ENCODE measurements around the gene SMAD3.
"Not testable (repeated sequence)": the region's sequence is repeated elsewhere in the genome, so short reads cannot be mapped to it uniquely, and the experiment has no call there.

The SMAD3 gene

DNA sequence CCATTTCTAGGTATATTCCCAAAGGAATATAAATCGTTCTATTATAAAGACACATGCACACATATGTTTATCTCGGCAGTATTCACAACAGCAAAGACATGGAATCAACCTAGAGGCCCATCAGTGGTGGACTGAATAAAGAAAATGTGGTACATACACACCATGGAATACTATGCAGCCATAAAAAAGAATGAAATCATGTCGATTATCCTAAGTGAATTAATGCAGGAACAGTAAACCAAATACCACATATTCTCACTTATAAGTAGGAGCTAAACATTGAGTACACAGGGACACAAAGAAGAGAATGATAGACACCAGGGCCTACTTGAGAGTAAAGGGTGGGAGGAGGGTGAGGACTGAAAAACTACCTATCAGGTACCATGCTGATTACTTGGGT lies 37.0 kb upstream of the SMAD3 start:
- not testable (repeated sequence) for H3K36me3 Mint-ChIP-seq (ENCODE audit: low read depth); H3K4me3 Mint-ChIP-seq; DNase-seq; H3K9me3 Mint-ChIP-seq; H3K27me3 Mint-ChIP-seq; H3K27ac Mint-ChIP-seq
- H3K4me1 Mint-ChIP-seq (ENCODE audit: low read depth): peaks cover 35% of the 10 kb centered on the region

DNA sequence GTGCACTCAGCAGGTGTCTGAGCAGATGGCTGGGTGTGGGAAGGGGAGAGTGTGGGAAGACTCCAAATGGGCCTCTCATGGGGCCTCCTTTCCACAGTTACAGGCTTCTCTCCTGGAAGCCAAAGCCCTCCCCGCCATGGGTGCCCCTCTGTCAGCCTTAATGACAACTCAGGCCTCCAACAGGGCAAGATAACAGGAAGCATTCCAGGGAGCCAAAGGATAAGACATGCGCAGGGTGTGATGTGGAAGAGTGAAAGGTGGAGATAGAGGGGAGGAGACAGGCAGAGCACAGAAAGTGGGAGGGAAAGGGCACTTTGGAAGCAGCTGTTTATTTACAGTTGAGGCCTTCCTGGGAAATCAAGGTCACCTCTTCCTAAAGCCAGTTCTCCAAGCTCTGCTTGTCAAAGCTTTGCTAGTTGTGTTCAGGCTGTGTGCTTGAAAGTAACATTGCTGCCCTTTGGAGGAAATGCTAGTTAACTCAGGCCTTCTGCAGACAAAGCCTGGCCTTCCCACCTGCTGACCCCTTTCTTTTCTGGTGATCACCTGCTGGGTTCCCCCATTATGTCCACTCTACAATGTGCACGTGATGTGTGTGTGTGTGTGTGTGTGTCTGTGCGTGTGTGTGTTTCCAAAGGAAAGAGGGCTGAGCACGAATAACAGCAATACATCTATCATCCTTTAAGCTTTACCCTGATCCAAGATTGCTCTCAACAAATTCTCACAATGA lies 35.2 kb upstream of the SMAD3 start:
- H3K27ac Mint-ChIP-seq: no peak overlapping the region
- DNase-seq: no peak
- peaks cover 7% of the 10 kb centered on the region for H3K27me3 Mint-ChIP-seq
- H3K4me3 Mint-ChIP-seq: no peak overlapping the region
- no peaks in the 10 kb centered on the region for H3K36me3 Mint-ChIP-seq (ENCODE audit: low read depth)
- H3K4me1 Mint-ChIP-seq (ENCODE audit: low read depth): peaks cover 26% of the 10 kb centered on the region
- H3K9me3 Mint-ChIP-seq: no peaks in the 10 kb centered on the region

DNA sequence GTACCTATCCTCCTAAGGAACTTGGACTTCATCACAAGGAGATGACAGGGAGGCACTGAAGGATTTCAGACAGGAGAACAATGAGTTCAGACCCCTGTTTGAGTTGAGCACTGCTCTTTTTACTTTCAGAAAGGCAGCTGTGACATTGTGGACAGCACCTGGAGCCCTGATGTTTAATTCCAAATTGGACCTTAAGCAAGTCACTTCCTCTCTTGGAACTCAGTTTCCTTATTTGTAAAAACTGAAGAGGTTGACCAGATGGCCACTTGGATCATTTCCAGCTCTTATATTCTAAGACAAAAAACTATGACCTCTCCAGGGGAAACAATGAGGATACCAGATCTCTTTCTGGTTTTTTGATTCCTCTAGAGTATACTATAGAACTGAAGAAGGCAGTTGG lies 34.1 kb upstream of the SMAD3 start:
- no peak for DNase-seq
- H3K4me1 Mint-ChIP-seq (ENCODE audit: low read depth): peaks cover 20% of the 10 kb centered on the region
- no peaks in the 10 kb centered on the region for H3K9me3 Mint-ChIP-seq
- no peaks in the 10 kb centered on the region for H3K36me3 Mint-ChIP-seq (ENCODE audit: low read depth)
- no peak overlapping the region for H3K4me3 Mint-ChIP-seq
- peaks cover 7% of the 10 kb centered on the region for H3K27me3 Mint-ChIP-seq
- no peak overlapping the region for H3K27ac Mint-ChIP-seq

DNA sequence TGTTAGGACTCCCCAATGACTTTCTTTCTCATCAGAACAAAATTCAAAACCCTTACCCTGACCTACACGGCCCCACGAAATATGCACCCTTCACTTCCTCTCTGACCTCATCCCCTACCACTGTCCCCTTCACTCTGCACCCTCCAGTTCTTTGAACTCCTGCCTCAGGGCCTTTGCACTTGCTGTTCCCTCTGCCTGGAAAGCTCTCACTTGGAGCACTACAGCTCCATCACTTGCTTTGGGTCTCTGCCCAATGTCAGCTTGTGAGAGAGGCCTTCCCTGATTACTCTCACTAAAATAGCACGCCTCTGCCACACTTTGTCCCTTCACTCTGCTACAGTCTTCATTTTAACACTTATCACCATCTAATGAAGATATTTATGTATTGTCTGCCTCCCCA lies 32.8 kb upstream of the SMAD3 start:
- Mint-ChIP-seq H3K4me1 (ENCODE audit: low read depth) (peaks cover 24% of the 10 kb centered on the region), H3K4me3 (no peak overlapping the region), H3K36me3 (ENCODE audit: low read depth) (no peaks in the 10 kb centered on the region), H3K27me3 (peaks cover 7% of the 10 kb centered on the region), H3K27ac (no peak overlapping the region), H3K9me3 (no peaks in the 10 kb centered on the region)
- no peak for DNase-seq

DNA sequence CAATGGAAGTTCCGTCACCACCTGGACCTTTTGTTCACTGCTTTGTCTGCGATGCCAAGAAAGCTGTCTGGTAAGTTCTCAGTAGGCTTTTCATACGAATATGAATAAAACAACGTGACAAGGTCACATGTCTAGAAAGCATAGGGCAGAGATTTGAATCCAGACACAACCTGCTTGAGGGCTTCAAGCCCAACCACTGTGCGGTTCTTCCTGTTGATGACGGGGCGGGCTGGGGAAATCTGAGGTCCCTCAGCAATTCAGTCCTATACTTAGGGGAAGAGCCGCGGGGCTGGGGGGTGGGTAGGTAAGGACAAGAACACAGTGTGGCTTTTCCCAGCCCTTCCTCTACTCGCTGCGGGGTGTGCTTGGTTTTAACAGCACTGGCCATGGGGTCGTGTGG lies 32.4 kb upstream of the SMAD3 start:
- peak overlapping the region; percentile 57 for H3K4me3 Mint-ChIP-seq
- H3K4me1 Mint-ChIP-seq (ENCODE audit: low read depth): peaks cover 25% of the 10 kb centered on the region
- peaks cover 7% of the 10 kb centered on the region for H3K27me3 Mint-ChIP-seq
- H3K36me3 Mint-ChIP-seq (ENCODE audit: low read depth): no peaks in the 10 kb centered on the region
- no peaks in the 10 kb centered on the region for H3K9me3 Mint-ChIP-seq
- peak overlapping the region; percentile 27 for H3K27ac Mint-ChIP-seq
- DNase-seq: peak; percentile 45

DNA sequence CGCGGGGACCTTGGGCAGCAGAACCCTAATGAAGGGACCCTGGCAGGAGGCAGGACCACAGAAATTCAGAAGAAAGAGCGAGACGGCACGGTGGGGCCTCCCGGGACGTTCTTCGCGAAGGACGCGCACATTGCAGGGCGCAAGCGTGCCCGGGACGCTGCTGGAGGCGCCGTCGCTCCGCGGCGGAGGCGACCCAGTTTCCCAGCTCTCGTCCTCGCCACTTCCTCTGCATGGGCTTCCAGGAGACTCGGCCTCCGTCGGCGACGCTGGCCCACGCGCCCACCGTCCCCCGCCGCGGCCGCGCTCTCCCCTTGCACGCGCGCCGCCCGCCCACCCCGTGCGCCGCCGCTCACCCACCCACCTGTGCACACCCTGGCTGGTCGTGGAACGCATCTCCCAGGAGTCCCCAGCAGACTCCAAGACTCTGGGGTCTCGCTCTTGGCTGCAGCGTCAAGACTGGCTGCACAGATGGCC lies 31.8 kb upstream of the SMAD3 start:
- H3K9me3 Mint-ChIP-seq: no peaks in the 10 kb centered on the region
- H3K4me1 Mint-ChIP-seq (ENCODE audit: low read depth): peaks cover 25% of the 10 kb centered on the region
- no peaks in the 10 kb centered on the region for H3K36me3 Mint-ChIP-seq (ENCODE audit: low read depth)
- peaks cover 7% of the 10 kb centered on the region for H3K27me3 Mint-ChIP-seq
- DNase-seq: peak; percentile 59
- H3K4me3 Mint-ChIP-seq: peak overlapping the region; percentile 57
- peak overlapping the region; percentile 27 for H3K27ac Mint-ChIP-seq

DNA sequence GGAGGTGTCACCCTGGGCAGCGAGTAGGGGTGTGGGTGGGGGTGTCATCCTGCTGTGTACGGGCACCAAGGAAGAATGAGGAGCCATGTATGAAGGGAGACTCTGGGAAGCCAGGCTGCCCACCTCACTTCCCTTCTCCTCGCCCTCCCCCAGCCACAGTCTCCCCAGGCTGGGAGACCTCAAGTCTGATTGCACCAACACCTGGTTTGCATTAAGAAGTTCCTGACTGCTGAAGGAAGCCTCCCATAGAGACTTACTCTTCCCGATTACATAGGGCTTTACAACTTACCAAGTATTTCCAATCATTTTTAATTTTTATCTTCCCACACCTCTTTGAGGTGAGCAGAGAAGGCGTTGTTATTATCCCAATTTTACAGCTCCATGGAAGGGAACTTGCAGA lies 29.5 kb upstream of the SMAD3 start:
- Mint-ChIP-seq H3K27ac (no peak overlapping the region), H3K4me3 (no peak overlapping the region), H3K27me3 (peaks cover 3% of the 10 kb centered on the region), H3K4me1 (ENCODE audit: low read depth) (peaks cover 41% of the 10 kb centered on the region), H3K9me3 (no peaks in the 10 kb centered on the region), H3K36me3 (ENCODE audit: low read depth) (no peaks in the 10 kb centered on the region)
- DNase-seq: no peak

DNA sequence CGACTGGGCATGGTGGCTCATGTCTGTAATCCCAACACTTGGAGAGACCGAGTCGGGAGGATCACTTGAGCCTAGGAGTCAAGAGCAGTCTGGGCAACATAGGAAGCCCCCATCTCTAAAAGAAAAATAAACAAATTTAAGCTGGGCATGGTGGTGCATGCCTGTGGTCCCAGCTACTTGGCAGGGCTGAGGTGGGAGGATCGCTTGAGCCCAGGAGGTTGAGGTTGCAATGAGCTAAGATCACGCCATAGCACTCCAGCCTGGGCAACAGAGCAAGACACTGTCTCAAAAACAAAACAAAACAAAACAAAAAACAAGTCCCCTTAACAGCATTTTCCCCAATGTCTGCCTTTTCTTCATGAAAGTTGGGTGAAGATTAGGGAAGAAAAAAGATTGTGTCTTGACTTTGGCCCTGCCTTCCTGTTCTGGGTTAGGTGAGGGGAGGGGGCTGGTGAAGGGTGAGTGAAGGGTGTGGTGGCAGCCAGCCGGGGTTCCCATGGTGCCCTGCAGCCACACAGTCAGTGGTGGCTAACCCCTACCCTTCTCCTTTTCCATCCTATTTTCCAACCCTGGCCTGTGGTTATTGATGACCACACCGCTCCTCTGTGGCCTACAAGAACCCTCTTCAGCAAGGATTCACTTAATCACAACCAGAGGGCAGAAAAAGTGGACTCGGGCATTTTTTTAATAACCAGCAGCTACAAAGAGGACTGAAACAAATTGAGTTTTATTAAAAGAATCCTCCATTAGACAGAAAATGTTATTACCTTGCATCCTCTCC lies 28.4 kb upstream of the SMAD3 start:
- no peak for DNase-seq
- Mint-ChIP-seq H3K4me3 (no peak overlapping the region), H3K9me3 (no peaks in the 10 kb centered on the region), H3K4me1 (ENCODE audit: low read depth) (peaks cover 48% of the 10 kb centered on the region), H3K36me3 (ENCODE audit: low read depth) (no peaks in the 10 kb centered on the region), H3K27ac (no peak overlapping the region), H3K27me3 (peaks cover 3% of the 10 kb centered on the region)

DNA sequence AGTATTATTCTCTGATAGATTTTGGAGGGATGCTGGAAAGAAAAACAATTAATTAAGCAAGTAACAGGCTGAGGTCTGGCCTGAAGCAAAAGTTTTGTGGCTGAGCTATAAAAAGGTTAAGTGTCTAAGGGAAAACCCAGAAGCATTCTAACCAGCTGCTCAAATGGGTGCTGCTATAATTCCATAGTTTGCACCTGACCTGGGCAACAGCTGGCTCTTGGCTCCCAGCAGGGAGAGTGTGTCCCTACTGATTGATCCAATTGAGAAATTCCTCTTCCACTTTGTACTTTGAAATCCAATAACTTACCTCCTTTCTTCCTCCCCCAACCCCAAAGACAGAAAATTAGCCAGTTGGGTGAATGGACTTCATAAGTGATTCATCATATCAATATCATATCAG lies 27.7 kb upstream of the SMAD3 start:
- H3K4me3 Mint-ChIP-seq: no peak overlapping the region
- H3K9me3 Mint-ChIP-seq: no peaks in the 10 kb centered on the region
- H3K27ac Mint-ChIP-seq: no peak overlapping the region

DNA sequence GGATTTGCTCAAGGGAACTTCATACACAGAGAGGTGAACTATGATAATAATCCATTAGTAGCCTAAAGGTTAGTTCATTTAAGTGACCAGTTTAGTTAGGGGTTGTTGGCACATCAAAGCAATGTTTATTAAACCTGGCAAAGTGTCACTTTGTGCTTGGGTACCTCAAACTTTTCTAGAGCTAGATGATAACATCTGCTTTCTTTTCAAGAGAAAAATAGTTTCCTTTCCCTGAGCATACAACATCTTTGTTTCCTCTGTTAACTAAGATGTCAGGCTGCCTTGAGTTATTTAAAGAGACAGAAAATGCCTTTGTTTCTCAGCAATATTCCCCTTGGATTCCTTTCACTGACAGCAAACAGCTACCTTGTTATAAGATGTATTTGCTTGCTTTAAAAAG lies 26.7 kb upstream of the SMAD3 start:
- H3K4me3 Mint-ChIP-seq: no peak overlapping the region
- peaks cover 3% of the 10 kb centered on the region for H3K27me3 Mint-ChIP-seq
- no peaks in the 10 kb centered on the region for H3K36me3 Mint-ChIP-seq (ENCODE audit: low read depth)
- DNase-seq: no peak
- H3K9me3 Mint-ChIP-seq: no peaks in the 10 kb centered on the region
- peaks cover 63% of the 10 kb centered on the region for H3K4me1 Mint-ChIP-seq (ENCODE audit: low read depth)
- no peak overlapping the region for H3K27ac Mint-ChIP-seq

More for the DNA sequence above, 27.7 kb upstream of the SMAD3 start:
- no peak for DNase-seq
- Mint-ChIP-seq H3K4me1 (ENCODE audit: low read depth) (peaks cover 55% of the 10 kb centered on the region), H3K27me3 (peaks cover 3% of the 10 kb centered on the region), H3K36me3 (ENCODE audit: low read depth) (no peaks in the 10 kb centered on the region)

DNA sequence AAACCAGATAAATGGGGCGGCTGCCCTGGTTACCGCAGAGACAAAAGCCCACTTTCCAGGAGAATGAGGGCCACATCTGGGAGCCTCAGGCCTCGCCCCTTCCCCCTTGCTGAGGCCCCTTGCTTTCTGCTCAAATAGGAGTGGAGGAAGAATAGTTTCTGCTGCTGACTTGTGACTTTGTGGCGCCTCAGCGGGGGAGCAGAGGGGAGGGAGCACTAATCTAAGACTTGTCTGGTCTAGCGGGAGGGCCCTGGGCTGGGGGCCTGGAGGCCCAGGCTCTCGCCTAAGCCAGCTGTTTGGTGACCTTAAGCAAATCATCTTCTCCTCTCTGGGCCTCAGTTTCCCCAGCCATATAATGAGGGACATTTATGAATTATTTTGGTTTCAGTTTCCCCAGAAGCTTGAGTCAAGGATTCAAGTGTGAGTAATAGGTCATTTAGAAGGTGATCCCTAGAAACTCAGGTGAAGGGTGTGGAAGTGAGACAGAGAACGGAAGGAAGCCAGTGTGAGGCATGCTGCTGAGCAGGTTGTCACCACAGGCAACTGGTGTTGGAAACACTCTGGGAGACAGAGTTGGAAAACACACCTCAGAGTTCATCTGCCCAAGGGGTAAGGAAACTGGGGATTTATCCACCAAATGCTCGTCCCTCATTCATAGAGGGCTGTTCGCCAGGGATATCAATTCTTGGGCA lies 25.9 kb upstream of the SMAD3 start:
- H3K36me3 Mint-ChIP-seq (ENCODE audit: low read depth): no peaks in the 10 kb centered on the region

DNA sequence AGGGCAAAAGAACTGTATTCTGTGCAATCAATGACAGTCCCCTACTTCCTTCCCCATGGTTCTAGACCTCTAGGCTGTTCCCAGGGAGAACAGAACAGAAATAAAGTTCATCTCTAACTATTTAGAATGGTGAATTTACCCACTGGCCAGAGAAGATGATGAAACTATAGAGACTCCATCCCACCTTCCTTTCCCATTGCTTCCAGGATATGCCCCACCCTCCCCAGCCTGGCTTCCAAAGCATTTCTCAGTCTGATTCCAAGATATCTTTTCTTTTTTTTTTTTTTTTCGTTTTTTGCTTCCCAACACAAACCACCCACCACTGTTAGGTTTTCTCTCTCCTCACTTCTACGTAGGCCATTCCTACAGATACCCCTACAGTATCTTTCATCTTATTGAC lies 25.1 kb upstream of the SMAD3 start:
- Mint-ChIP-seq H3K27me3 (no peaks in the 10 kb centered on the region), H3K4me1 (ENCODE audit: low read depth) (peaks cover 56% of the 10 kb centered on the region), H3K36me3 (ENCODE audit: low read depth) (no peaks in the 10 kb centered on the region), H3K4me3 (no peak overlapping the region), H3K27ac (no peak overlapping the region), H3K9me3 (no peaks in the 10 kb centered on the region)
- no peak for DNase-seq

More for the DNA sequence above, 25.9 kb upstream of the SMAD3 start:
- peak overlapping the region; percentile 10 for H3K27ac Mint-ChIP-seq
- peak overlapping the region; percentile 10 for H3K4me3 Mint-ChIP-seq
- H3K27me3 Mint-ChIP-seq: no peaks in the 10 kb centered on the region
- peaks cover 59% of the 10 kb centered on the region for H3K4me1 Mint-ChIP-seq (ENCODE audit: low read depth)
- DNase-seq: no peak
- H3K9me3 Mint-ChIP-seq: no peaks in the 10 kb centered on the region

DNA sequence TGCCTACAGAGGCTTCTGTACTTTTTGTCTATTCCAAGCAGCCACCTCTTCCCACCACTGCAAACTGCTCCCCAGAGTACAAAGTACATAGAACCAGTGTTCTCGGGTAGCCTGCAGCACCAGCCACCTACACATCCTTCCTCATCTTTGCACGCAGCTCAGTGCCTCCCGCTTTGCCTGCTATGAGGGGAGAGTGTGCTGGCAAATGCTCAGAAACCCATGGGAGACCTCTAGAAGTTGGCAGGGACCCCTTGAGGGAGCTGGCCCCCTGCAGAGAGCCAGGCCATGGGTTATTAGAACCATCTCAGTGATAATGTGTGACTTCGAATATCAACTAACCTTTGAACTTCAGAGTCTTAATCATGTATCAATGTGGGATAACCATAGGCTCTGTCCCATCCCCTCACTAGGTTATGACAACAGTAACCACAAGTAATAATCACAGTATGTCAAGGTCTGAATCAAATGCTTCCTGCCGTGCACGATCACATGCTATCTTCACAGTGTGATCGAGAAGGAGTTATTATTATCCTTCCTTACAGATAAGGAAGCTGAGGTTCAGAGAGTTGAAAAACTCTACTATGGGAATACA lies 22.8 kb upstream of the SMAD3 start:
- no peak for DNase-seq
- no peaks in the 10 kb centered on the region for H3K9me3 Mint-ChIP-seq
- no peaks in the 10 kb centered on the region for H3K27me3 Mint-ChIP-seq
- H3K27ac Mint-ChIP-seq: no peak overlapping the region
- H3K4me1 Mint-ChIP-seq (ENCODE audit: low read depth): peaks cover 48% of the 10 kb centered on the region
- H3K36me3 Mint-ChIP-seq (ENCODE audit: low read depth): no peaks in the 10 kb centered on the region
- no peak overlapping the region for H3K4me3 Mint-ChIP-seq

DNA sequence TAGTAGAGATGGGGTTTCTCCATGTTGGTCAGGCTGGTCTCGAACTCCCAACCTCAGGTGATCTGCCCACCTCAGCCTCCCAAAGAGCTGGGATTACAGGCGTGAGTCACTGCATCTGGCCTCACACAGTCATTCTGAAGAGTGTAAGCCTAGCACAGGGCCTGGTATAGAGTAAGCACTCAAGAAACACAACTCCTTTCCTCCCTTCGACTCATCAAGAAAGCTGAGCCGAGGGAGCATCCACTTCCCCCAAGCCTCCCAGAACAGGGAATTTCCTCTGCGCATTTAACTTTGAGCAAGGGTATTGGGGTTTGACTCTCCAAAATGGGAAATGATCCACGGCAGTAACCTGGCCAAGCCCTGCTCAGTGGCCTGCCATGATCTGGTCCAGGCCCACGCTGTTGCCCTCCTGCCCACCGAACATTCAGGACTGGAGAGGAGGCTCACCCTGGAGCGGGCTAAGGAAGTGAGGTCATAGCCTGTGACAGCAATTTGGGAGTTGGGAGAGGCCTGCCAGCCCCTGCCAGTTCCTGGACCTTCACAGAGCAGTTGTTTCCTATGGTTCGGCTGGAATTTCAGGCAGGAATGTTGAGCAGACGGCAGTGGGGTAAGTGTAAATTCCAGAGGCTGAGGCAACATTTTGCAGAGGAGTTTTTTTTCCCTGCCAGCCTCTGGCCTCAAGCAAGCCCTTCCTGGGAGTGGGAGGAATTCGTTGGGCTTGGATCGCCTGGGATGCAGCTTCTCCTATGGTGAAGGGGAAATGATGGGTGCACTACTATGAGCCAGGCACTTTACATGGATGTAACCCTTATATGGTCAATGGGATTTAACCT lies 21.2 kb upstream of the SMAD3 start:
- no peaks in the 10 kb centered on the region for H3K27me3 Mint-ChIP-seq
- no peak overlapping the region for H3K4me3 Mint-ChIP-seq
- DNase-seq: no peak
- no peak overlapping the region for H3K27ac Mint-ChIP-seq
- H3K36me3 Mint-ChIP-seq (ENCODE audit: low read depth): no peaks in the 10 kb centered on the region
- H3K9me3 Mint-ChIP-seq: no peaks in the 10 kb centered on the region
- H3K4me1 Mint-ChIP-seq (ENCODE audit: low read depth): peaks cover 32% of the 10 kb centered on the region

Measured in activated T-cell treated with anti-CD3 and anti-CD28 coated beads, Interleukin-2, amount 50 U/mL, for 24 hours (primary cell).